Cardiac muscle cell (in vitro differentiated cells and primary cell): ENCODE measurements around the gene GTPBP6. TPM values are rescaled to one million over a fixed set of nuclear protein-coding genes. Genes with fewer than 3 reads are reported as not detected.

Source experiments
- DNase-seq, 2 donors: peaks; one replicate each; pipeline versions ENCODE4 v3.0.0 to v3.0.0-alpha.2; 2010 to 2017; ENCODE audit warnings: low read depth in 1 of 2, low spot score in 1 of 2
- H3K27ac ChIP-seq: fragments of 200-600 bp; sonication (generic); 2 replicates; pipeline ENCODE4 v1.5.1; 2016
- H3K27me3 ChIP-seq: fragments of 200-600 bp; sonication (generic); 2 replicates; pipeline ENCODE4 v1.6.0; 2016; ENCODE audit warnings: control low read depth
- H3K36me3 ChIP-seq: fragments of 200-600 bp; sonication (generic); 2 replicates; pipeline ENCODE4 v1.5.1; 2016; ENCODE audit warnings: control low read depth
- H3K4me1 ChIP-seq: fragments of 200-600 bp; sonication (generic); 2 replicates; pipeline ENCODE4 v1.8.1; 2017; ENCODE audit warnings: low read depth, mild to moderate bottlenecking, mixed run types
- H3K4me3 ChIP-seq: fragments of 200-600 bp; sonication (generic); 2 replicates; pipeline ENCODE4 v1.5.1; 2016; ENCODE audit warnings: mild to moderate bottlenecking
- H3K9me3 ChIP-seq: fragments of 200-600 bp; sonication (generic); 2 replicates; pipeline ENCODE4 v1.5.1; 2017; ENCODE audit warnings: low read depth, mild to moderate bottlenecking, control low read depth
- polyA plus RNA-seq: library from polyadenylated mRNA; unstranded; fragments of >200 nt; fragmentation: Nextera tagmentation; extraction: Ambion mirVana; gene quantifications from 2 replicates; pipeline ENCODE4 v1.2.1, GENCODE V29; 2016
- total RNA-seq: library from RNA; depleted of rRNA; stranded (reverse); fragments of >200 nt; gene quantifications from 2 replicates; pipeline ENCODE4 v1.2.3, GENCODE V29; 2016
- TF ChIP-seq, protein P1 (sequence below): IDR thresholded peaks from 2 replicates; pipeline ENCODE4 v1.5.1; 2012; ENCODE audit warnings: low read depth, mild to moderate bottlenecking, low read length

The GTPBP6 gene
- total and polyA plus RNA-seq, 2 experiments from 2014 or later, result 59.2 to 60.9 TPM

DNA sequence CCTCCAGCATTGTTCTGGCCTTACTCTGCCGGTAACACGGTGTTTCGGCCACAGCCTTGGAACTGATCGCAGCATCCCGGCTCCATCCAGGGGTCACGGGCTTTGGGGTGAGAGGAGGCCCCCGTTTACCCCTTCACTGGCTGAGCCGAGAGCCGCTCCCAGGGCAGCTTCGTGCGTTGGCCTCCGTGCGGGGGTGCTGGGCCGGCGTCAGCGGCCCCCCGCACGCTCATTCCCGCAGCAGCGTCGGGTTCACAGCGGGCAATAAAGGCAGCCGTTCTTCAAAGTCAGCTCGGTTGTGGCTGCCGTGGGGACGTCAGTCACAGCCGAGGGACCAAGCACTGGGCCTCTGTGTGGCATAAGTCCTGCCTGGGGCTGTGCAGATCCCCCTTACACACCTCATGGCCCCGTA is 62.7 kb downstream of the GTPBP6 start:
- TF ChIP-seq, protein P1, sequence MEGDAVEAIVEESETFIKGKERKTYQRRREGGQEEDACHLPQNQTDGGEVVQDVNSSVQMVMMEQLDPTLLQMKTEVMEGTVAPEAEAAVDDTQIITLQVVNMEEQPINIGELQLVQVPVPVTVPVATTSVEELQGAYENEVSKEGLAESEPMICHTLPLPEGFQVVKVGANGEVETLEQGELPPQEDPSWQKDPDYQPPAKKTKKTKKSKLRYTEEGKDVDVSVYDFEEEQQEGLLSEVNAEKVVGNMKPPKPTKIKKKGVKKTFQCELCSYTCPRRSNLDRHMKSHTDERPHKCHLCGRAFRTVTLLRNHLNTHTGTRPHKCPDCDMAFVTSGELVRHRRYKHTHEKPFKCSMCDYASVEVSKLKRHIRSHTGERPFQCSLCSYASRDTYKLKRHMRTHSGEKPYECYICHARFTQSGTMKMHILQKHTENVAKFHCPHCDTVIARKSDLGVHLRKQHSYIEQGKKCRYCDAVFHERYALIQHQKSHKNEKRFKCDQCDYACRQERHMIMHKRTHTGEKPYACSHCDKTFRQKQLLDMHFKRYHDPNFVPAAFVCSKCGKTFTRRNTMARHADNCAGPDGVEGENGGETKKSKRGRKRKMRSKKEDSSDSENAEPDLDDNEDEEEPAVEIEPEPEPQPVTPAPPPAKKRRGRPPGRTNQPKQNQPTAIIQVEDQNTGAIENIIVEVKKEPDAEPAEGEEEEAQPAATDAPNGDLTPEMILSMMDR, result no peak
- no peak overlapping the region for H3K27ac ChIP-seq
- H3K27me3 ChIP-seq, result no peaks in the 10 kb centered on the region
- no peak overlapping the region for H3K4me3 ChIP-seq
- H3K4me1 ChIP-seq, result no peaks in the 10 kb centered on the region
- H3K36me3 ChIP-seq, result no peaks in the 10 kb centered on the region
- no peaks in the 10 kb centered on the region for H3K9me3 ChIP-seq
- no peak for DNase-seq

Other genes with a start within 250 kb of the GTPBP6 start
- 43.4 and 50.4 TPM in 2 replicates for gene PLCXD1, start 37.4 kb downstream of the GTPBP6 start, total RNA-seq
- gene PLCXD1, start 37.4 kb downstream of the GTPBP6 start, polyA plus RNA-seq, result 16.6 and 20.6 TPM in 2 replicates
- 119 and 142 TPM in 2 replicates for gene PPP2R3B, start 68.1 kb upstream of the GTPBP6 start, total RNA-seq
- 155 and 200 TPM in 2 replicates for gene PPP2R3B, start 68.1 kb upstream of the GTPBP6 start, polyA plus RNA-seq